Kidney (tissue), 14 donors: Measurements from ENCODE around the gene ASB8. TPM values are rescaled to one million over a fixed set of nuclear protein-coding genes. Genes with fewer than 3 reads are reported as not detected.

ENCODE experiments used
- DNase-seq, 5 donors: peaks; one replicate each; pipeline ENCODE4 v3.0.0-alpha.2; 2013 to 2020
- FAIRE-seq: peaks from 2 replicates; lab custom pipeline; 2012; peaks lifted over from hg19 to GRCh38; lab: Jason Lieb, UNC
- H3K27ac ChIP-seq, 2 donors: one replicate each; pipeline ENCODE4 v1.7.0; 2013; ENCODE audit warnings: low read depth in 2 of 2, low read length in 2 of 2, inconsistent platforms in 1 of 2
- H3K27me3 ChIP-seq: one replicate; pipeline ENCODE4 v1.7.1; 2013; ENCODE audit warnings: low read length, inconsistent platforms; ENCODE audit not compliant: control insufficient read depth, insufficient read depth
- H3K36me3 ChIP-seq, 3 donors: one replicate each; pipeline versions ENCODE4 v1.7.0 to v1.7.1; 2013; ENCODE audit warnings: low read length in 3 of 3, control low read depth in 1 of 3, inconsistent platforms in 1 of 3; ENCODE audit not compliant: insufficient read depth in 3 of 3, control insufficient read depth in 2 of 3
- H3K4me1 ChIP-seq, 3 donors: one replicate each; pipeline versions ENCODE4 v1.7.0 to v1.7.1; 2013; ENCODE audit warnings: low read length in 3 of 3, inconsistent platforms in 1 of 3, low read depth in 1 of 3; ENCODE audit not compliant: control insufficient read depth in 2 of 3, insufficient read depth in 2 of 3
- H3K4me3 ChIP-seq, 3 donors: one replicate each; pipeline versions ENCODE4 v1.7.0 to v1.8.1; 2013; ENCODE audit warnings: low read length in 3 of 3, control low read depth in 1 of 3, inconsistent platforms in 1 of 3
- H3K9ac ChIP-seq, 3 donors: one replicate each; pipeline versions ENCODE4 v1.7.0 to v1.7.1; 2013; ENCODE audit warnings: low read length in 3 of 3, control low read depth in 1 of 3, inconsistent platforms in 1 of 3
- H3K9me3 ChIP-seq, 3 donors: one replicate each; pipeline versions ENCODE4 v1.7.0 to v1.7.1; 2013; ENCODE audit warnings: low read length in 3 of 3, control low read depth in 1 of 3, inconsistent platforms in 1 of 3; ENCODE audit not compliant: control insufficient read depth in 2 of 3, insufficient read depth in 1 of 3
- CTCF ChIP-seq: IDR thresholded peaks from 3 replicates; pipeline ENCODE4 v1.5.1; 2012; ENCODE audit warnings: mild to moderate bottlenecking, moderate library complexity, borderline replicate concordance; ENCODE audit not compliant: insufficient read depth; ENCODE audit errors: extremely low read depth
- intact Hi-C: fragments of 100-400 bp; cut with DNase I; formaldehyde crosslinking; loops from one replicate; pipeline ENCODE4 v1.11.1; 2022
- polyA plus RNA-seq: library from polyadenylated mRNA; stranded (reverse); fragments of 350-450 nt; fragmentation: Illumina TruSeq; extraction: RNeasy Lipid Tissue Mini Kit (QIAGEN cat#74804); gene quantifications from one replicate; pipeline ENCODE4 v1.2.3, GENCODE V29; 2014; ENCODE audit warnings: low read depth, low replicate concordance; ENCODE audit not compliant: insufficient read depth
- total RNA-seq: library from RNA; stranded (reverse); fragmentation: NEBNext Ultra II Directional; extraction: Animal tissue kit (Norgen Biotek cat#: 25700); gene quantifications from one replicate; pipeline ENCODE4 v1.2.1, GENCODE V29; 2021
- donor health status: control.
- donor health status: control.
- donor health status: control.
- donor health status: control.
- donor health status: control.
- donor health status: DM: yes; HTN: yes; CAD: no.
- donor health status: Normal renal cell carcinoma (clear cell type).

The ASB8 gene
- total and polyA plus RNA-seq, 2 donors from 2014 or later, result 27.3 to 40.5 TPM

DNA sequence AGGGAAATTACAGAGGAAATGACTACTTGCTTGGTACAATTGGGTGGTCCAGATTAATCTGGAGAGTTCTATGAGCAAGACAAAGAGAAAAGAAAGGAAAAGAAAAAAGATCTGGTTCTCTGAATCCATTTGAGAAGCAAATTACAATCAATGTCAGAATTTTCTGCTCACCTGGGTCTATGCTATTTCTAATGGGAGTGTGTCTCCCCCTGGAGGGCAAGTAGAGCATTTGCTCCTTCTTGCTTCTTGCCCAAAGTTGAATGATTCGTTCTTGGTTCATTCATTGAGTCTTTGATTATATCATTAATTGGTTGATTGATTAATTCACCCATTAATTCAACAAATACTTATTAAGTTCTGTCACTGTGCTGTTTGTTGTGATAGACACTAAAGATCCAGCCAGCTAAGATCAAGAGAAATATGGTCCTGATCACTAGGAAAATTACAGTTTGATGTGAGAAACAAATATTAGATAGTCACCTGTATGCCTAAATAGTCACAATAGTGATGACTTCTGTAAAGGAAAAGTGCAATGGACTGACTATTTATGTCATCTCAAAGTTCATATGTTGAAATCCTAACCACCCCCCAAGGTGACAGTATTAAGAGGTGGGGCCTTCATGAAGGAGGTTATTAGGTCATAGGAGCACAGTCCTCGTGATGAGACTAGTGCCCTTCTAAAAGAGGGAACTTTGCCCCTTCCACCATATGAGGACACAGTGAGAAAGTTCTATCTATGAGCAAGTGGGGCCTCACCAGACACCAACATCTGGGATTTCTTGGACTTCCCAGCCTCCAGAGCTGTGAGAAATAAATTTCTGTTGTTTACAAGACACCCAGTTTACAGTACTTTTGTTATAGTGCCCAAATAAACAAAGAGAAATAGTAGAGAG, 8.0 kb upstream of the ASB8 start:
- intact Hi-C loops, result no loop called here
- Histone ChIP-seq H3K4me3 (no peak overlapping the region), H3K36me3 (no peaks in the 10 kb centered on the region), H3K27me3 (no peaks in the 10 kb centered on the region), H3K27ac (no peak overlapping the region), H3K9me3 (no peaks in the 10 kb centered on the region), H3K4me1 (no peaks in the 10 kb centered on the region), H3K9ac (no peak overlapping the region)
- DNase-seq (peak in 3 of 5 donors; percentile 58 to 82 (median 72)), FAIRE-seq (peak; percentile 91)
- TF ChIP-seq CTCF, result peak; percentile 76

DNA sequence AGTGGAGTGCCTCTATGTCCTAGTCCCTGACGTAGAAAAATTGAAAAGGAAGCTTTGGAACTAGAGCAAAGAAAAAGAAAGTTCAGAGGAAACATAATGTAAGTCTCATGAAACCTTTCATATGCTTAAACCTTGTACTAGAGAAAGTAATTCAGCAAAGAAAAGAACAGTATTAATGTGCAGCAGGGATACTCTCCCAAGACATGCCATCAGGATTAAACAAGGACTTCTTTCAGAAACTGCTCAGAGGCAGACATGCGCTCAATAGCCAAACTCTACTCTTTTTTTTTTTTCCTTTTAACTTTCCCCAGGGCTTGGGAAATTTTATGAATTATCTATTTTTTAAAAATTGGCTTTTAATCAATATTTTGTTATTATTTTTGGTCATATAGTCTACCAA, 7.1 kb upstream of the ASB8 start:
- Histone ChIP-seq H3K4me1 (no peaks in the 10 kb centered on the region), H3K27me3 (no peaks in the 10 kb centered on the region), H3K9me3 (no peaks in the 10 kb centered on the region), H3K4me3 (no peak overlapping the region), H3K9ac (no peak overlapping the region), H3K27ac (no peak overlapping the region), H3K36me3 (no peaks in the 10 kb centered on the region)
- no peak for TF ChIP-seq CTCF
- DNase-seq (no peak), FAIRE-seq (no peak)
- intact Hi-C loops, result no loop called here

- no peak overlapping the region for H3K27ac ChIP-seq
- intact Hi-C loops, result no loop called here
- H3K9me3 ChIP-seq, result no peaks in the 10 kb centered on the region
- FAIRE-seq, result no peak
- no peak for TF ChIP-seq CTCF
- H3K4me1 ChIP-seq, result no peaks in the 10 kb centered on the region
- H3K27me3 ChIP-seq, result no peaks in the 10 kb centered on the region
- no peak overlapping the region for H3K4me3 ChIP-seq
- H3K9ac ChIP-seq, result no peak overlapping the region
- H3K36me3 ChIP-seq, result no peaks in the 10 kb centered on the region
- DNase-seq, result no peak
Measured at GRCh38 chr12:48163150-48163747, 5.9 kb upstream of the ASB8 start.
